MCF 10A (cell line): ENCODE data around the gene TMEM109. TPM values are rescaled to one million over a fixed set of nuclear protein-coding genes. Genes with fewer than 3 reads are reported as not detected.

Experiments used
- BruUV-seq: library from RNA; stranded (reverse); fragments of 400-500 nt; replicated peaks from 2 replicates; lab custom pipeline; 2021; lab: Mats Ljungman, UMichigan
- CTCF ChIA-PET: fragments of 300-600 bp; sonication (Branson Sonifier 250); formaldehyde crosslinking; extraction: SDS; loops from one replicate; lab custom pipeline; 2021; ENCODE audit warnings: antibody characterized with exemption, inconsistent platforms; lab: Yijun Ruan, JAX
- POLR2A ChIA-PET: fragments of 300-600, 350-650 bp; sonication (Branson Sonifier 250); formaldehyde crosslinking; extraction: SDS; loops from one replicate; lab custom pipeline; 2020; ENCODE audit warnings: antibody characterized with exemption, inconsistent platforms; lab: Yijun Ruan, JAX
- DNase-seq: peaks from one replicate; pipeline ENCODE4 v3.0.0-alpha.2; 2018; ENCODE audit not compliant: unreplicated experiment
- H3K27ac Mint-ChIP-seq: one replicate; pipeline ENCODE4 v1.8.0; 2022; ENCODE audit warnings: mild to moderate bottlenecking, low read depth, mixed read lengths; ENCODE audit not compliant: unreplicated experiment
- H3K27me3 Mint-ChIP-seq: one replicate; pipeline ENCODE4 v1.8.0; 2022; ENCODE audit warnings: mixed read lengths; ENCODE audit not compliant: insufficient read depth, unreplicated experiment
- H3K36me3 Mint-ChIP-seq: one replicate; pipeline ENCODE4 v1.8.0; 2022; ENCODE audit warnings: mild to moderate bottlenecking, moderate library complexity, mixed read lengths; ENCODE audit not compliant: insufficient read depth, unreplicated experiment
- H3K4me1 Mint-ChIP-seq: one replicate; pipeline ENCODE4 v1.8.0; 2022; ENCODE audit warnings: mixed read lengths; ENCODE audit not compliant: insufficient read depth, unreplicated experiment
- H3K4me3 Mint-ChIP-seq: one replicate; pipeline ENCODE4 v1.8.0; 2022; ENCODE audit warnings: mild to moderate bottlenecking, moderate library complexity, mixed read lengths; ENCODE audit not compliant: unreplicated experiment
- H3K9me3 Mint-ChIP-seq: one replicate; pipeline ENCODE4 v1.8.0; 2022; ENCODE audit warnings: mixed read lengths; ENCODE audit not compliant: unreplicated experiment
- intact Hi-C: fragments of 100-400 bp; cut with micrococcal nuclease; formaldehyde crosslinking; loops from 2 replicates; pipeline ENCODE4 v1.14.1; 2022
- total RNA-seq: library from RNA; stranded (reverse); gene quantifications from 2 replicates; pipeline ENCODE4 v1.2.3, GENCODE V29; 2022
- TF ChIP-seq, protein P1 (sequence below): fragments of 200-600 bp; IDR thresholded peaks from one replicate; pipeline ENCODE4 v1.8.0; 2022; ENCODE audit warnings: antibody characterized with exemption, mild to moderate bottlenecking; ENCODE audit not compliant: unreplicated experiment

Gene TMEM109
- total RNA-seq, 1 experiment from 2014 or later = 45.8 TPM

- POLR2A ChIA-PET = interaction anchor here (0.6 to 1.1 kb wide), 3 partner anchors 15 to 301 kb away, joined by 3 to 4 read pairs (median 4); no protein-coding TSS in a partner anchor
- H3K4me3 Mint-ChIP-seq = no peak overlapping the region
These were observed 23.3 kb upstream of the TMEM109 start for GRCh38 chr11:60890696-60891095.

DNA sequence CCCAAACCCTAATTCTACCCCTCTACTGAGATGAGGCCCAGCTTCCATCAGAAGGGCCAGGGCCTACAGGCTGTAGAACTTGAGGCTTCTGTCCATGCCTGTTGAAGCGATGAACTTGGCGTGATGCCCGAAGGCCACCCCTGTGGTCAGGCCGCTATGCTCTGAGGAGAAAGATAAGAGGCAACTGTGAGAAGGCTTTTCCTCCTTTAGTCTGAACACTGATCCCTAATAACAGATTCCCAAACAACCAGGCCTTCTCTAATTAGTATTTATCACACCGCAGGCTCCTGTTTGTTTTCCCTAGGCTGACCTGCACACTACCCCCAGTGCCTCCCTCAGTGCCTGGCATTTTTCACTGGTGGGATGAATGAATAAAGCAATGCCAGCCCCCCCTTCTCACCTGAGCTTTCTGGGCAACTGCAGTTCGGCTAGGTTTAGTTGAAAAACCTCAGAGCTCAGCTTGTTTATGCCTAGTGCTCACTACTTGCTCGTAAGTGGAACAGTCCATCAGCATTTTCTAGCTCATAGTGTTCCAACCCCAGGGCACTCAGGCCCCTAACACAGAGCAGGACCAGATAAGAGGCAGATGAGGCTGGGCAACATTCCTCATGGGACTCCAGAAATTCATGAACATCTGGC lies 22.7 kb upstream of the TMEM109 start:
- no peaks in the 10 kb centered on the region for H3K4me1 Mint-ChIP-seq
- ChIA-PET POLR2A (interaction anchor here (0.6 to 1.3 kb wide), 5 partner anchors 10 to 300 kb away, joined by 3 to 4 read pairs (median 3); no protein-coding TSS in a partner anchor), CTCF (interaction anchor here (0.6 to 5.3 kb wide), 5 partner anchors 10 to 386 kb away, joined by 3 to 47 read pairs (median 4); no protein-coding TSS in a partner anchor)
- H3K27me3 Mint-ChIP-seq = no peaks in the 10 kb centered on the region
- no TSS peak for BruUV-seq
- H3K36me3 Mint-ChIP-seq = peaks cover 73% of the 10 kb centered on the region
- DNase-seq = no peak
- no peak overlapping the region for H3K27ac Mint-ChIP-seq
- H3K9me3 Mint-ChIP-seq = no peaks in the 10 kb centered on the region
- no peak overlapping the region for H3K4me3 Mint-ChIP-seq
- intact Hi-C loops = no loop called here
- TF ChIP-seq, protein P1, sequence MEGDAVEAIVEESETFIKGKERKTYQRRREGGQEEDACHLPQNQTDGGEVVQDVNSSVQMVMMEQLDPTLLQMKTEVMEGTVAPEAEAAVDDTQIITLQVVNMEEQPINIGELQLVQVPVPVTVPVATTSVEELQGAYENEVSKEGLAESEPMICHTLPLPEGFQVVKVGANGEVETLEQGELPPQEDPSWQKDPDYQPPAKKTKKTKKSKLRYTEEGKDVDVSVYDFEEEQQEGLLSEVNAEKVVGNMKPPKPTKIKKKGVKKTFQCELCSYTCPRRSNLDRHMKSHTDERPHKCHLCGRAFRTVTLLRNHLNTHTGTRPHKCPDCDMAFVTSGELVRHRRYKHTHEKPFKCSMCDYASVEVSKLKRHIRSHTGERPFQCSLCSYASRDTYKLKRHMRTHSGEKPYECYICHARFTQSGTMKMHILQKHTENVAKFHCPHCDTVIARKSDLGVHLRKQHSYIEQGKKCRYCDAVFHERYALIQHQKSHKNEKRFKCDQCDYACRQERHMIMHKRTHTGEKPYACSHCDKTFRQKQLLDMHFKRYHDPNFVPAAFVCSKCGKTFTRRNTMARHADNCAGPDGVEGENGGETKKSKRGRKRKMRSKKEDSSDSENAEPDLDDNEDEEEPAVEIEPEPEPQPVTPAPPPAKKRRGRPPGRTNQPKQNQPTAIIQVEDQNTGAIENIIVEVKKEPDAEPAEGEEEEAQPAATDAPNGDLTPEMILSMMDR = no peak

More at GRCh38 chr11:60890696-60891095, 23.3 kb upstream of the TMEM109 start:
- Mint-ChIP-seq H3K4me1 (no peaks in the 10 kb centered on the region), H3K36me3 (peaks cover 68% of the 10 kb centered on the region), H3K9me3 (no peaks in the 10 kb centered on the region), H3K27me3 (no peaks in the 10 kb centered on the region), H3K27ac (no peak overlapping the region)
- no TSS peak for BruUV-seq
- TF ChIP-seq, protein P1 = no peak
- DNase-seq = no peak
- CTCF ChIA-PET = interaction anchor here (0.7 to 5.3 kb wide), 5 partner anchors 8 to 238 kb away, joined by 3 to 47 read pairs (median 4); no protein-coding TSS in a partner anchor
- intact Hi-C loops = no loop called here

DNA sequence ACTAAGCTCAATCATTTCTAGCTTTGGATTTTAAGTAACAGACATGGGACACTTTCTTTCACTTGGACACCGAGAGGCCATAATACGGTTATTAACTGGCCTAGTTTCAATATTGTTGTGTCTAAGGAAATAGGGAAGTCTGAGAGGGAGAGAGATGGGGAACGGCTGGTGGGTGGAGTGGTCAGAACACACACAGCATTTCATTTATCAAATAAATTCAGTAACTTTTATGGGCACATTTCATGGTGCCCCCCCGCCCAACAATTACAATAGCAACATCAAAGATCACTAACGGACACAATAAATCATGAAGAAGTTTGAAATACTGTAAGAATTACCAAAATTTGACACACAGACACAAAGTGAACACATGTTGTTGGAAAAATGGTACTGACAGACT lies 18.3 kb upstream of the TMEM109 start:
- Mint-ChIP-seq H3K4me1 (no peaks in the 10 kb centered on the region), H3K4me3 (no peak overlapping the region), H3K36me3 (peaks cover 98% of the 10 kb centered on the region), H3K27ac (no peak overlapping the region), H3K27me3 (no peaks in the 10 kb centered on the region), H3K9me3 (no peaks in the 10 kb centered on the region)
- ChIA-PET POLR2A (interaction anchor here (1.4 to 1.8 kb wide), 3 partner anchors 9 to 116 kb away, joined by 3 to 5 read pairs (median 3); partner anchors contain the start of gene TMEM109), CTCF (interaction anchor here (1.8 to 3.9 kb wide), 3 partner anchors 9 to 234 kb away, joined by 5 to 15 read pairs (median 6); no protein-coding TSS in a partner anchor)
- TF ChIP-seq, protein P1 = no peak
- intact Hi-C loops = no loop called here
- no peak for DNase-seq
- no TSS peak for BruUV-seq

GRCh38 chr11:60897496-60897895 lies 16.5 kb upstream of the TMEM109 start:
- ChIA-PET POLR2A (interaction anchor here (1.2 kb wide), 1 partner anchor 8 kb away, joined by 3 read pairs; the partner anchor contains the start of gene PRPF19), CTCF (interaction anchor here (0.6 to 10.1 kb wide), 12 partner anchors 7 to 683 kb away, joined by 3 to 163 read pairs (median 4); no protein-coding TSS in a partner anchor)
- BruUV-seq = no TSS peak
- no peaks in the 10 kb centered on the region for H3K27me3 Mint-ChIP-seq
- TF ChIP-seq, protein P1 = no peak
- no peaks in the 10 kb centered on the region for H3K4me1 Mint-ChIP-seq
- no peaks in the 10 kb centered on the region for H3K9me3 Mint-ChIP-seq
- no peak overlapping the region for H3K4me3 Mint-ChIP-seq
- H3K27ac Mint-ChIP-seq = no peak overlapping the region
- intact Hi-C loops = no loop called here
- peaks cover 98% of the 10 kb centered on the region for H3K36me3 Mint-ChIP-seq
- no peak for DNase-seq
